SKM-1 treated with dmso at 0.1 percent for 144 hours (cell line): Measurements from ENCODE around the gene PDGFD.

ENCODE experiments used
- DNase-seq: peaks from one replicate; lab custom pipeline; 2025; ENCODE audit not compliant: unreplicated experiment; lab: John Stamatoyannopoulos, UW

The PDGFD gene

GRCh38 chr11:103963648-103964047 lies 200.3 kb downstream of the PDGFD start:
- DNase-seq, result no peak

- no peak for DNase-seq
Observed at GRCh38 chr11:103961010-103961409, 202.9 kb downstream of the PDGFD start.

GRCh38 chr11:103960108-103960507 lies 203.8 kb downstream of the PDGFD start:
- DNase-seq, result no peak

GRCh38 chr11:103959279-103959942 lies 204.5 kb downstream of the PDGFD start:
- DNase-seq, result no peak

GRCh38 chr11:103958475-103959215 lies 205.3 kb downstream of the PDGFD start:
- no peak for DNase-seq

- DNase-seq, result no peak
Observed at GRCh38 chr11:103953797-103954486, 210.0 kb downstream of the PDGFD start.

GRCh38 chr11:103949781-103950180 lies 214.2 kb downstream of the PDGFD start:
- no peak for DNase-seq

GRCh38 chr11:103948187-103948763 lies 215.7 kb downstream of the PDGFD start:
- DNase-seq, result no peak

- no peak for DNase-seq
Observed at GRCh38 chr11:103947546-103947919, 216.4 kb downstream of the PDGFD start.

GRCh38 chr11:103946793-103947545 lies 217.0 kb downstream of the PDGFD start:
- DNase-seq, result no peak

GRCh38 chr11:103944251-103944940 lies 219.6 kb downstream of the PDGFD start:
- DNase-seq, result no peak

- DNase-seq, result peak; percentile 56
Observed at GRCh38 chr11:103942646-103943045, 221.3 kb downstream of the PDGFD start.

GRCh38 chr11:103940551-103940950 lies 223.4 kb downstream of the PDGFD start:
- no peak for DNase-seq

- DNase-seq, result no peak
Observed at GRCh38 chr11:103939694-103940093, 224.3 kb downstream of the PDGFD start.

- no peak for DNase-seq
Observed at GRCh38 chr11:103936059-103936458, 227.9 kb downstream of the PDGFD start.

- no peak for DNase-seq
Observed at GRCh38 chr11:103935219-103935618, 228.7 kb downstream of the PDGFD start.

GRCh38 chr11:103929170-103929903 lies 234.6 kb downstream of the PDGFD start:
- DNase-seq, result no peak

- no peak for DNase-seq
Observed at GRCh38 chr11:103928802-103929161, 235.2 kb downstream of the PDGFD start.

GRCh38 chr11:103928040-103928801 lies 235.7 kb downstream of the PDGFD start:
- no peak for DNase-seq
